Calu3 (cell line): ENCODE results near the gene ACOT12. TPM values are rescaled to one million over a fixed set of nuclear protein-coding genes. Genes with fewer than 3 reads are reported as not detected.

Source experiments
- BruUV-seq: library from RNA; stranded (reverse); fragments of 400-500 nt; replicated peaks from 2 replicates; lab custom pipeline; 2021; lab: Mats Ljungman, UMichigan
- CTCF ChIA-PET: fragments of 300-600 bp; sonication (Branson Sonifier 250); formaldehyde crosslinking; loops from one replicate; lab custom pipeline; 2022; ENCODE audit warnings: antibody characterized with exemption; lab: Charles Lee
- DNase-seq: peaks from one replicate; pipeline ENCODE4 v3.0.0; 2022
- H3K27ac Mint-ChIP-seq: one replicate; pipeline ENCODE4 v1.8.0; 2022; ENCODE audit warnings: mixed read lengths; ENCODE audit not compliant: unreplicated experiment
- H3K27me3 Mint-ChIP-seq: one replicate; pipeline ENCODE4 v1.8.0; 2022; ENCODE audit warnings: mixed read lengths; ENCODE audit not compliant: unreplicated experiment
- H3K36me3 Mint-ChIP-seq: one replicate; pipeline ENCODE4 v1.8.0; 2022; ENCODE audit warnings: mild to moderate bottlenecking, moderate library complexity, mixed read lengths; ENCODE audit not compliant: insufficient read depth, unreplicated experiment
- H3K4me1 Mint-ChIP-seq: one replicate; pipeline ENCODE4 v1.8.0; 2022; ENCODE audit warnings: mild to moderate bottlenecking, low read depth, mixed read lengths; ENCODE audit not compliant: unreplicated experiment
- H3K4me3 Mint-ChIP-seq: one replicate; pipeline ENCODE4 v1.8.0; 2022; ENCODE audit warnings: mild to moderate bottlenecking, low read depth, moderate library complexity, mixed read lengths; ENCODE audit not compliant: unreplicated experiment
- H3K9me3 Mint-ChIP-seq: one replicate; pipeline ENCODE4 v1.8.0; 2022; ENCODE audit warnings: low read depth, mixed read lengths; ENCODE audit not compliant: unreplicated experiment
- intact Hi-C: fragments of 100-400 bp; cut with micrococcal nuclease; formaldehyde crosslinking; loops from one replicate; pipeline ENCODE4 v1.10.0; 2022; ENCODE audit not compliant: unreplicated experiment
- total RNA-seq: library from RNA; stranded (reverse); gene quantifications from 2 replicates; pipeline ENCODE4 v1.2.3, GENCODE V29; 2022
- TF ChIP-seq, protein P1 (sequence below): fragments of 200-600 bp; IDR thresholded peaks from one replicate; pipeline ENCODE4 v1.8.0; 2022; ENCODE audit warnings: antibody characterized with exemption; ENCODE audit not compliant: unreplicated experiment

Gene ACOT12
- total RNA-seq, 1 experiment from 2014 or later, result 0.87 TPM

DNA sequence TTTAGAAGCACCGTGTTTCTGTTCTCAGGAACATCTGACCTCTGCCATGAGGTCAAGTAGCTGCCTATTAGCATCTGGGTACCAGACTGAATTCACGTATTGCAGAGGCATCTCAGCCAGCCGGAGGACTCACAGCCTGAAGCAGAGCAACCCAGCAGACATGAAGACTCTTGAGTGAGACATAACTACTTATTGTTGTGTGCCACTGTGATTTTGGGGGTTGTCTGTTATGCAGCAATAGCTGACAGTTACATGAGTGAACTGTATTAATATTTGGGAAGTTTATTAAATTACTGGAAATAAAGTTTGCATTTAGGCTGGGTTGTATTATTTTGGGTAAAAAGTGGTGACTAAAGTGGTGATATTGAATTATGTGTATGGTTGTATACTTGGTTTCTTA is 1.3 kb upstream of the ACOT12 start:
- intact Hi-C loops, result loop anchor here (10.0 kb wide), 1 partner anchor 90 kb away; the partner anchor contains the start of gene ZCCHC9
- H3K4me1 Mint-ChIP-seq, result no peaks in the 10 kb centered on the region
- H3K4me3 Mint-ChIP-seq, result no peak overlapping the region
- no TSS peak for BruUV-seq
- H3K36me3 Mint-ChIP-seq, result peaks cover 13% of the 10 kb centered on the region
- no peaks in the 10 kb centered on the region for H3K27me3 Mint-ChIP-seq
- CTCF ChIA-PET, result interaction anchor here (0.6 to 1.8 kb wide), 3 partner anchors 10 to 771 kb away, joined by 3 to 5 read pairs (median 3); no protein-coding TSS in a partner anchor
- DNase-seq, result no peak
- TF ChIP-seq, protein P1, sequence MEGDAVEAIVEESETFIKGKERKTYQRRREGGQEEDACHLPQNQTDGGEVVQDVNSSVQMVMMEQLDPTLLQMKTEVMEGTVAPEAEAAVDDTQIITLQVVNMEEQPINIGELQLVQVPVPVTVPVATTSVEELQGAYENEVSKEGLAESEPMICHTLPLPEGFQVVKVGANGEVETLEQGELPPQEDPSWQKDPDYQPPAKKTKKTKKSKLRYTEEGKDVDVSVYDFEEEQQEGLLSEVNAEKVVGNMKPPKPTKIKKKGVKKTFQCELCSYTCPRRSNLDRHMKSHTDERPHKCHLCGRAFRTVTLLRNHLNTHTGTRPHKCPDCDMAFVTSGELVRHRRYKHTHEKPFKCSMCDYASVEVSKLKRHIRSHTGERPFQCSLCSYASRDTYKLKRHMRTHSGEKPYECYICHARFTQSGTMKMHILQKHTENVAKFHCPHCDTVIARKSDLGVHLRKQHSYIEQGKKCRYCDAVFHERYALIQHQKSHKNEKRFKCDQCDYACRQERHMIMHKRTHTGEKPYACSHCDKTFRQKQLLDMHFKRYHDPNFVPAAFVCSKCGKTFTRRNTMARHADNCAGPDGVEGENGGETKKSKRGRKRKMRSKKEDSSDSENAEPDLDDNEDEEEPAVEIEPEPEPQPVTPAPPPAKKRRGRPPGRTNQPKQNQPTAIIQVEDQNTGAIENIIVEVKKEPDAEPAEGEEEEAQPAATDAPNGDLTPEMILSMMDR, result no peak
- no peaks in the 10 kb centered on the region for H3K9me3 Mint-ChIP-seq
- H3K27ac Mint-ChIP-seq, result no peak overlapping the region

DNA sequence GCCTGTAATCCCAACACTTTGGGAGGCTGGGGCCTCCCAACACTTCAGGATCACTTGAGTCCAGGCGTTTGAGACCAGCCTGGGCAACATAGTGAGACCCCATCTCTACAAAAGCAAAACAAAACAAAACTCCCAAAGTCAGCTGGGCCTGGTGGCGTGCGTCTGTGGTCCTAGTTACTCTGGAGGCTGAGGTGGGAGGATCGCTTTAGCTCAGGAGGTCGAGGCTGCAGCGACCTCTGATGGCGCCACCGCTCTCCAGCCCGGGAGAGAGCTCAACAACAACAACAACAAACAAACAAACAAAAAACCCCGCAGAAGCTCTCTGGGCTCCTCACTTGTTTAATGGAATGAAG is 528 bp downstream of the ACOT12 start:
- CTCF ChIA-PET, result interaction anchor here (1.3 to 1.8 kb wide), 2 partner anchors 92 to 772 kb away, joined by 3 to 5 read pairs; partner anchors contain the start of gene ZCCHC9

DNA sequence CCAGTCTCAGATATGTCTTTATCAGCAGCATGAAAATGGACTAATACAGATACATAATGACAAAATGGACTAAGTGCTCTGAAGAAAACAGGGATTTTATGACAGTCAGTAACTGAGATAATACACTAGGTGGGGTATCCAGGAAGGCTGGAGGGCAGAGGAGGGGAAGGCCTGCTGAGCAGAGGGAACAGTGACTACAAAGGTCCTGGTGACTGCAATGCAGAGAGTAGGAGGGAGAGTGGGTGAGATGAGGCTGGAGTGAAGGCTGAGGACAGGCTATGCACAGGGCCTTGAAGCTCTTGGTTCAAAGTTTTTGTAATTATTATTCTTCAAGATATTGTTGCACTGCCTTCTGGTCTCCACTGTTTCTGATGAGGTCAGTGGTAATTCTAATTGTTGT is 4.9 kb downstream of the ACOT12 start:
- CTCF ChIA-PET, result no interaction called here
- intact Hi-C loops, result no loop called here

More for the DNA sequence above, 528 bp downstream of the ACOT12 start:
- H3K27me3 Mint-ChIP-seq, result no peaks in the 10 kb centered on the region
- intact Hi-C loops, result loop anchor here (10.0 kb wide), 1 partner anchor 89 kb away; the partner anchor contains the start of gene ZCCHC9
- no peak for DNase-seq
- no peaks in the 10 kb centered on the region for H3K9me3 Mint-ChIP-seq
- BruUV-seq, result no TSS peak
- H3K27ac Mint-ChIP-seq, result no peak overlapping the region
- no peaks in the 10 kb centered on the region for H3K4me1 Mint-ChIP-seq
- H3K36me3 Mint-ChIP-seq, result peaks cover 13% of the 10 kb centered on the region
- H3K4me3 Mint-ChIP-seq, result peak overlapping the region; percentile 74
- TF ChIP-seq, protein P1, result no peak

DNA sequence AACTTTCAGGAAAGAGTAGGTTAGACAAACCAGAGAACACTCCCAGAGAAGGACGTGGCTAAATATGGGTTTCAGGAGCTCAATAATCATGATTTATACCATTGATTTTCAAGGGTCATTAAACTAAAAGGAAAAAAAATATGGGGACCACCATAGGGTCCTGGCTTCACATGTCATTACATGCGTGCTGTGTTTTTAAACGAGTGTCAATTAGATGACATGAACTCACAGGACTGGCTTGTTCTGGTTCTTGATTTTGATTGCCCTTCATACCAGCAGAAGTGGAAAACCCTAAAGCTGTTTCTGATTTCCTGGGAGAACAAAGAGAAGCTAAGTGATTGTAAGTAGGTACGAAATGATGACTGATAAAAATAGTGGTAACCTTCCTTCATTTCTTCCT is 5.8 kb downstream of the ACOT12 start:
- TF ChIP-seq, protein P1, result no peak
- H3K36me3 Mint-ChIP-seq, result no peaks in the 10 kb centered on the region
- no peak overlapping the region for H3K4me3 Mint-ChIP-seq
- no peaks in the 10 kb centered on the region for H3K4me1 Mint-ChIP-seq
- H3K27ac Mint-ChIP-seq, result no peak overlapping the region
- H3K9me3 Mint-ChIP-seq, result no peaks in the 10 kb centered on the region
- no peak for DNase-seq
- intact Hi-C loops, result no loop called here
- BruUV-seq, result no TSS peak
- no peaks in the 10 kb centered on the region for H3K27me3 Mint-ChIP-seq
- CTCF ChIA-PET, result no interaction called here

More for the DNA sequence above, 4.9 kb downstream of the ACOT12 start:
- no peak for DNase-seq
- H3K27me3 Mint-ChIP-seq, result no peaks in the 10 kb centered on the region
- no peaks in the 10 kb centered on the region for H3K4me1 Mint-ChIP-seq
- H3K4me3 Mint-ChIP-seq, result no peak overlapping the region
- H3K36me3 Mint-ChIP-seq, result peaks cover 8% of the 10 kb centered on the region
- TF ChIP-seq, protein P1, result no peak
- H3K9me3 Mint-ChIP-seq, result no peaks in the 10 kb centered on the region
- BruUV-seq, result no TSS peak
- H3K27ac Mint-ChIP-seq, result no peak overlapping the region
